ENCODE data around the gene INTS12. TPM values are rescaled to one million over a fixed set of nuclear protein-coding genes. Genes with fewer than 3 reads are reported as not detected.
"Not testable (repeated sequence)": the region's sequence is repeated elsewhere in the genome, so short reads cannot be mapped to it uniquely, and the experiment has no call there.

INTS12 gene, protein sequence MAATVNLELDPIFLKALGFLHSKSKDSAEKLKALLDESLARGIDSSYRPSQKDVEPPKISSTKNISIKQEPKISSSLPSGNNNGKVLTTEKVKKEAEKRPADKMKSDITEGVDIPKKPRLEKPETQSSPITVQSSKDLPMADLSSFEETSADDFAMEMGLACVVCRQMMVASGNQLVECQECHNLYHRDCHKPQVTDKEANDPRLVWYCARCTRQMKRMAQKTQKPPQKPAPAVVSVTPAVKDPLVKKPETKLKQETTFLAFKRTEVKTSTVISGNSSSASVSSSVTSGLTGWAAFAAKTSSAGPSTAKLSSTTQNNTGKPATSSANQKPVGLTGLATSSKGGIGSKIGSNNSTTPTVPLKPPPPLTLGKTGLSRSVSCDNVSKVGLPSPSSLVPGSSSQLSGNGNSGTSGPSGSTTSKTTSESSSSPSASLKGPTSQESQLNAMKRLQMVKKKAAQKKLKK
- total RNA-seq, result 10 to 100 TPM; 19.2 to 19.4 TPM

- H3K27me3 Mint-ChIP-seq, result no peaks in the 10 kb centered on the region
Measured at GRCh38 chr4:105708181-105709080, at the start of gene INTS12, which contains the start of gene GSTCD. Gene INTS12 (minus strand): TSS chr4:105708689. CDS start chr4:105700005, 8,684 bp downstream. Gene GSTCD (plus strand): TSS chr4:105708784. CDS start chr4:105717614, 8,830 bp downstream.

DNA sequence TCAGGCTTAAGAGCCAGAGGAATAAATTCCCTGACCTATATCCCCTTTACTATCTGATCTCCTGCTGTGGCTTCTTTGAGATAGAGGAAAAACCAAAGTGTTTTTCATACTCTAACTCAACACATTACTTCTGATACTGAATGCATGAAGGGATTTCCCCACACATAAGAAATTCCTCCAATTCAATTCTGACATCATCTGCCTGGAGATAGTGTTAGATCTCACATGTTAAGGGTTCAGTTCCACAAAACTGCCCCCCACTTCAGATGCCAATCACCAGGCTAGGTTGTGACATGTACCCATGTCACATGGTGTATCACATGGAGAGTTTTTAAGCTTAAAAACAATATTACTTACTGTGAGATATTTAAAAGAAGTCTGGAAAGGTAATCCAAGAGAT, 46.9 kb upstream of the INTS12 start:
- H3K27ac Mint-ChIP-seq, result no peak overlapping the region
- H3K9me3 Mint-ChIP-seq, result no peaks in the 10 kb centered on the region
- no peaks in the 10 kb centered on the region for H3K27me3 Mint-ChIP-seq
- H3K4me3 Mint-ChIP-seq, result no peak overlapping the region
- H3K4me1 Mint-ChIP-seq, result no peaks in the 10 kb centered on the region
- POLR2A ChIA-PET, result no interaction called here
- CTCF ChIA-PET, result interaction anchor here (0.5 kb wide), 1 partner anchor 461 kb away, joined by 3 read pairs; no protein-coding TSS in a partner anchor
- no peak for DNase-seq
- no peaks in the 10 kb centered on the region for H3K36me3 Mint-ChIP-seq (ENCODE audit: low read depth)

More at GRCh38 chr4:105708181-105709080, at the start of gene INTS12, which contains the start of gene GSTCD:
- H3K36me3 Mint-ChIP-seq (ENCODE audit: low read depth), result peaks cover 8% of the 10 kb centered on the region
- peaks cover 29% of the 10 kb centered on the region for H3K4me1 Mint-ChIP-seq
- peak within 1 kb of the TSS; percentile 84 for H3K27ac Mint-ChIP-seq
- peak; percentile 89 for DNase-seq
- no peaks in the 10 kb centered on the region for H3K9me3 Mint-ChIP-seq
- POLR2A ChIA-PET, result interaction anchor here (1.3 to 1.8 kb wide), 3 partner anchors 9 to 235 kb away, joined by 3 to 10 read pairs (median 6); partner anchors contain the start of gene PPA2
- H3K4me3 Mint-ChIP-seq, result peak within 1 kb of the TSS; percentile 99
- CTCF ChIA-PET, result no interaction called here

DNA sequence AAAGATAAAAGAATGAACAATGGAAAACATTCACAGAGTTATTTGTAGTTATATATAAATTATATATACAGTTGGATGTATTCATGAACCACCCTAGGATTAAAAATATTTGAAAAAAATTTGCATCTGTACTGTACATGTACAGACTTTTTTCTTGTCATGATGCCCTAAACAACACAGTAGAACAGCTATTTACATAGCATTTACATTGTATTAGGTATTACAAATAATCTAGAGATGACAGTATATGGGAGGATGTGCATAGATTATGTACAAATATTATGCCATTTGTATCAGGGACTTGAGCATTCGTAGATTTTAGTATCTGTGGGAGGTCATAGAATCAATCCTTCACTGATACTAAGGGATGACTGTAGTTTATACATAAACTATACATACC, 44.9 kb upstream of the INTS12 start:
- Mint-ChIP-seq H3K4me1 (no peaks in the 10 kb centered on the region), H3K27ac (no peak overlapping the region), H3K27me3 (no peaks in the 10 kb centered on the region), H3K4me3 (no peak overlapping the region), H3K36me3 (ENCODE audit: low read depth) (peaks cover 2% of the 10 kb centered on the region), H3K9me3 (no peaks in the 10 kb centered on the region)
- ChIA-PET CTCF (no interaction called here), POLR2A (no interaction called here)
- no peak for DNase-seq

DNA sequence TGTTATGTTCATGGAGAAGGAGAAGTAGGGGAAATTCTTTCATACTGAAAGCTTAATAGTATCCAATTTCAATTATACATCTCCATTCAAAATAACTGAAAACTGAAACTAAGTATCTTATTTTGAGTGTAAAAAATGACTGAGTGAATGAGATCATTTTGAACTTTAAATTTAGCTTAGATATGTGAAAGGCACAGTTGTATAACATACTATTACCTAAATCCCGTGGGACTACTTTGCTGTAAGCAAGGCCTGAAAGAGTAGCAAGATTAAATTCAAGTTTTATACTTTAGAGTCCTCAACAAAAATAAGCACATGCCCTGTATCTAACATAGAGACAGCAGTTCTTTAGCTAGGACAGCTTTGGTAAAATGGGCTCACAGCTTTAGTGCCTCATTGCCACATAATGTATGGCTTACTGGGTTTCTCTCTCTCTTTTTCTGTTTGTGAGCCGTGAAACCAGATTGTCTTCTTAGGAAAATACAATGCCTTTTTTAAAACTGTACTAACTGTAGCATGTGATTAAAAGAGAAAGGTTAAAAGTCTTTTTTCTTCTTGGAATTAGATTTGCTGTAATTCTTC, 43.3 kb upstream of the INTS12 start:
- peaks cover 2% of the 10 kb centered on the region for H3K36me3 Mint-ChIP-seq (ENCODE audit: low read depth)
- POLR2A ChIA-PET, result no interaction called here
- CTCF ChIA-PET, result no interaction called here
- no peaks in the 10 kb centered on the region for H3K4me1 Mint-ChIP-seq
- no peak overlapping the region for H3K27ac Mint-ChIP-seq
- H3K27me3 Mint-ChIP-seq, result no peaks in the 10 kb centered on the region
- DNase-seq, result no peak
- no peak overlapping the region for H3K4me3 Mint-ChIP-seq
- H3K9me3 Mint-ChIP-seq, result no peaks in the 10 kb centered on the region

DNA sequence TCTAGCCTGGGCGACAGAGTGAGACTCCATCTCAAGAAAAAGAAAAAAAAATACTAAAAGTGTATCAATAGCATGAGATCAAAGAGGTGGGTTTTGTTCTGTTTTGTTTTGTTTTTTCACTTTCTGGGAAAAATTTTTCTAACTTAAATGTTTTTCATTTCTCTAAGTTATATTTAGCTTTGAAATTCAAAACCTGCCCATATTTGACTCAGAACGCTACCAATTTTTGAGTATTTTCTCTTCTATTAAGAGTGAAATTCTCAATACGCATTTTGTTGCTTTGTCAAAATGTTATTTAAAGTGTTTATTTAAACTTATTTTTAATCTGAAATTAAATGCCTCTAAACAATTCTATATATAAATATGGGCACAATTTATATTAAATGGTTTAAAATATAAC, 39.7 kb upstream of the INTS12 start:
- POLR2A ChIA-PET, result no interaction called here
- Mint-ChIP-seq H3K4me1 (no peaks in the 10 kb centered on the region), H3K36me3 (ENCODE audit: low read depth) (peaks cover 2% of the 10 kb centered on the region), H3K9me3 (no peaks in the 10 kb centered on the region), H3K4me3 (no peak overlapping the region), H3K27me3 (no peaks in the 10 kb centered on the region), H3K27ac (no peak overlapping the region)
- DNase-seq, result no peak
- CTCF ChIA-PET, result no interaction called here

GRCh38 chr4:105741548-105741947, 33.1 kb upstream of the INTS12 start:
- Mint-ChIP-seq H3K36me3 (ENCODE audit: low read depth) (peaks cover 35% of the 10 kb centered on the region), H3K4me1 (no peaks in the 10 kb centered on the region), H3K27ac (no peak overlapping the region), H3K4me3 (no peak overlapping the region), H3K9me3 (peaks cover 28% of the 10 kb centered on the region), H3K27me3 (no peaks in the 10 kb centered on the region)
- POLR2A ChIA-PET, result no interaction called here
- CTCF ChIA-PET, result no interaction called here
- no peak for DNase-seq

DNA sequence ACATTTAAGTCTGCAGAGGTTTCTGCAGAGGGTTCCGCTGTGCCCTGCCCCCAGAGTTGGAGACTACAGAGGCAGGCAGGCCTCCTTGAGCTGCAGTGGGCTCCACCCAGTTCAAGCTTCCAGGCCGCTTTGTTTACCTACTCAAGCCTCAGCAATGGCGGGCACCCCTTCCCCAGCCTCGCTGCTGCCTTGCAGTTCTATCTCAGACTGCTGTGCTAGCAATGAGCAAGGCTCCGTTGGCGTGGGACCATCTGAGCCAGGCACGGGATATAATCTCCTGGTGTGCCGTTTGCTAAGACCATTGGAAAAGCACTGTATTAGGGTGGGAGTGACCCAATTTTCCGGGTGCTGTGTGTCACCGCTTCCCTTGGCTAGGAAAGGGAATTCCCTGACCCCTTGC, 26.7 kb upstream of the INTS12 start:
- POLR2A ChIA-PET, H3K4me1 Mint-ChIP-seq, H3K27ac Mint-ChIP-seq, CTCF ChIA-PET, DNase-seq, H3K27me3 Mint-ChIP-seq, H3K4me3 Mint-ChIP-seq: not testable (repeated sequence)
- peaks cover 41% of the 10 kb centered on the region for H3K9me3 Mint-ChIP-seq
- H3K36me3 Mint-ChIP-seq (ENCODE audit: low read depth), result peaks cover 82% of the 10 kb centered on the region

DNA sequence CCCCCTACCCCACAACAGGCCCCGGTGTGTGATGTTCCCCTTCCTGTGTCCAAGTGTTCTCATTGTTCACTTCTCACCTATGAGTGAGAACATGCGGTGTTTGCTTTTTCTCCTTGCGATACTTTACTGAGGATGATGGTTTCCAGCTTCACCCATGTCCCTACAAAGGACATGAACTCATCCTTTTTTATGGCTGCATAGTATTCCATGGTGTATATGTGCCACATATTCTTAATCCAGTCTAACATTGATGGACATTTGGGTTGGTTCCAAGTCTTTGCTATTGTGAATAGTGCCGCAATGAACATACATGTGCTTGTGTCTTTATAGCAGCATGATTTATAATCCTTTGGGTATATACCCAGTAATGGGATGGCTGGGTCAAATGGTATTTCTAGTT, 21.4 kb upstream of the INTS12 start:
- peaks cover 65% of the 10 kb centered on the region for H3K36me3 Mint-ChIP-seq (ENCODE audit: low read depth)
- H3K27ac Mint-ChIP-seq, H3K27me3 Mint-ChIP-seq, CTCF ChIA-PET, H3K9me3 Mint-ChIP-seq, POLR2A ChIA-PET, H3K4me1 Mint-ChIP-seq, H3K4me3 Mint-ChIP-seq, DNase-seq: not testable (repeated sequence)

DNA sequence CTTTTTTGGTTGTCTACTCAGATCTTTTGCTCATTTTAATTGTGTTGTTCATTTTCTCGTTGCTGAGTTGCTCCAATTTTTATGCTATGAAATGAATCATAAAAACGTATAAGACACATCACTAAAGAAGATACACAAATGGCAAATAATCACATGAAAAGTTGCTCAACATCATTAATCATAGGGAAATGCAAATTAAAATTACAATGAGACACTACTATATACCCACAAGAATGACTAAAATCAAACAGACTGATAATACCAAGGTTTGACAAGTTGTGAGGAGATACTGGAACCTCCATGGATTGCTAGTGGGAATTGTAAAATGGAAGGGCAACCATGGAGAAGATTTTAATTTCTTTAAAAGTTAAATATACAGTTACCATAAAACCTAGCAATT, 17.1 kb upstream of the INTS12 start:
- peaks cover under 1% of the 10 kb centered on the region for H3K9me3 Mint-ChIP-seq
- H3K36me3 Mint-ChIP-seq (ENCODE audit: low read depth), result peaks cover 32% of the 10 kb centered on the region
- no peak for DNase-seq
- CTCF ChIA-PET, result no interaction called here
- no peaks in the 10 kb centered on the region for H3K4me1 Mint-ChIP-seq
- no peak overlapping the region for H3K27ac Mint-ChIP-seq
- POLR2A ChIA-PET, result no interaction called here
- H3K4me3 Mint-ChIP-seq, result no peak overlapping the region
- H3K27me3 Mint-ChIP-seq, result no peaks in the 10 kb centered on the region

- Mint-ChIP-seq H3K9me3 (no peaks in the 10 kb centered on the region), H3K27ac (no peak overlapping the region), H3K4me3 (no peak overlapping the region), H3K27me3 (no peaks in the 10 kb centered on the region), H3K4me1 (peaks cover 1% of the 10 kb centered on the region), H3K36me3 (ENCODE audit: low read depth) (peaks cover 7% of the 10 kb centered on the region)
- no peak for DNase-seq
- ChIA-PET CTCF (interaction anchor here (2.2 kb wide), 1 partner anchor 9 kb away, joined by 8 read pairs; no protein-coding TSS in a partner anchor), POLR2A (interaction anchor here (0.8 to 1.4 kb wide), 2 partner anchors 10 to 246 kb away, joined by 3 to 4 read pairs; partner anchors contain the start of genes GSTCD, INTS12 and PPA2)
Measured at GRCh38 chr4:105719204-105719603, 10.7 kb upstream of the INTS12 start.

DNA sequence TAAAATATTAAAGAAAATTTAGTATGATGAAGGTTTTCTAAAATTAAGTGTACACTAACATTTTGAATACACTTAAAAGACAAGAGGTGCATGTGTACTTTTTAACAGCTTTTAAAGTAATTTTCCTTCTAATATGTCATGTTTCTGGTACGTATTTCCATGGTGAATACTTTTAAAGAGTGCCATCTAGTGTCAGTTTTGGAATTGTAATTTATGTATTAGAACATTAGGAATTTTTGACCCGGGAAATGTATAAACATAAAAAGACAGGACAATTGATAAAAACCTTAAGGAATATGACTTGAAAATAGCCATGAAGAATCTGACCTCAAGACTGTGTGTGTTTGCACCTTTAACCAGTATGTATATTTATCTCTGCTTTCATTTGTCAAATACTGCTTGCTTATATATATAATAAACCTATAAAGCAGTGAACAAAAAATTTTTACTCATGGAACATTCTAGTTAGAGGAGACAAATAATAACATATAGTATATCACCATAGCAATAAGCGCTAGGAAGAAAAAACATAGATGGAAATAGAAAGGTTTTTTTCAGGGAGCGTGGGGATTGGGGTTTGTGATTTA, 7.3 kb upstream of the INTS12 start:
- Mint-ChIP-seq H3K27me3 (no peaks in the 10 kb centered on the region), H3K4me3 (no peak overlapping the region), H3K36me3 (ENCODE audit: low read depth) (peaks cover 7% of the 10 kb centered on the region), H3K4me1 (peaks cover 5% of the 10 kb centered on the region), H3K27ac (no peak overlapping the region), H3K9me3 (no peaks in the 10 kb centered on the region)
- POLR2A ChIA-PET, result interaction anchor here (0.7 kb wide), 1 partner anchor 9 kb away, joined by 5 read pairs; no protein-coding TSS in a partner anchor
- DNase-seq, result no peak
- CTCF ChIA-PET, result interaction anchor here (0.8 to 2.1 kb wide), 2 partner anchors 17 to 23 kb away, joined by 3 to 5 read pairs; no protein-coding TSS in a partner anchor

DNA sequence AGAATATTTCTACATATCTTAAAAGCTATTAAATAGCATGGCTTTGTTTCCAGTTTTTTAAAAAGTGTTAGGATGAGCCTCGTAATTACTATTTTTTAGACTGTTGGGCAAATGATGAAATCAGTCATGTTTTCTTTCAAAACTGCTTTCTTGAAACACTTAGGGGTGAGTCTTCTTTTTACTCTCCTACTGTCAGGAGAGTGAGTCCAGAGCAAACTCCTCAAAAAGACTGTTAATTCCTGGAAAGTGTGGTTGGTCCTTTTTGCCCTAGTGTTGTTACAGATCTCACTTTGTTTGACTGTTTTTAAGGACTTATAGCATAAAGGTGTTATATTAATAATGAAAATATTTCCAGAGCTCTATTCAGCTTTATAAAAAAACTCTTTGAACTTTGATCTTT, 6.4 kb upstream of the INTS12 start:
- CTCF ChIA-PET, result interaction anchor here (0.8 to 2.1 kb wide), 2 partner anchors 16 to 23 kb away, joined by 3 to 5 read pairs; no protein-coding TSS in a partner anchor
- no peak overlapping the region for H3K4me3 Mint-ChIP-seq
- no peaks in the 10 kb centered on the region for H3K9me3 Mint-ChIP-seq
- peaks cover 5% of the 10 kb centered on the region for H3K4me1 Mint-ChIP-seq
- DNase-seq, result no peak
- no peak overlapping the region for H3K27ac Mint-ChIP-seq
- no peaks in the 10 kb centered on the region for H3K27me3 Mint-ChIP-seq
- POLR2A ChIA-PET, result no interaction called here
- peaks cover 3% of the 10 kb centered on the region for H3K36me3 Mint-ChIP-seq (ENCODE audit: low read depth)
